WTC11 (cell line): ENCODE data around the gene ZBTB22. TPM values are rescaled to one million over a fixed set of nuclear protein-coding genes. Genes with fewer than 3 reads are reported as not detected.
A peak's percentile ranks its signal among the peaks of the same experiment; 100 is the strongest.

Experiments
- ATAC-seq: fragments of 200-7000 bp; cut with Tn5 transposase; 2 replicates; pipeline ENCODE4 v1.10.0; 2021; ENCODE audit warnings: mild to moderate bottlenecking, moderate library complexity
- CTCF ChIA-PET: fragments of 300-600 bp; sonication (Branson Sonifier 250); formaldehyde crosslinking; loops from one replicate; lab custom pipeline; 2021; ENCODE audit warnings: antibody characterized with exemption; lab: Charles Lee
- POLR2A ChIA-PET: fragments of 350-600 bp; sonication (Branson Sonifier 250); formaldehyde crosslinking; loops from one replicate; lab custom pipeline; 2021; ENCODE audit warnings: antibody characterized with exemption; lab: Charles Lee
- DNase-seq: peaks from one replicate; pipeline ENCODE4 v3.0.0; 2021; ENCODE audit warnings: low spot score
- H3K27ac Mint-ChIP-seq: 2 replicates; pipeline ENCODE4 v1.8.0; 2021; ENCODE audit warnings: mixed read lengths
- H3K27me3 Mint-ChIP-seq: 2 replicates; pipeline ENCODE4 v1.8.0; 2021; ENCODE audit warnings: low read depth, mild to moderate bottlenecking, moderate library complexity, mixed read lengths
- H3K36me3 Mint-ChIP-seq: 2 replicates; pipeline ENCODE4 v1.8.0; 2021; ENCODE audit warnings: mixed read lengths
- H3K4me1 Mint-ChIP-seq: 2 replicates; pipeline ENCODE4 v1.8.0; 2022; ENCODE audit warnings: mixed read lengths
- H3K4me3 Mint-ChIP-seq: 2 replicates; pipeline ENCODE4 v1.8.0; 2021; ENCODE audit warnings: mild to moderate bottlenecking, moderate library complexity, mixed read lengths
- H3K9me3 Mint-ChIP-seq: 2 replicates; pipeline ENCODE4 v1.8.0; 2021; ENCODE audit warnings: mixed read lengths
- EMX1 ChIP-seq: fragments of 250-450 bp; sonication (Bioruptor Pico); IDR thresholded peaks from 2 replicates; pipeline ENCODE4 v1.8.0; 2021; ENCODE audit warnings: mild to moderate bottlenecking
- HMGA2 ChIP-seq: fragments of 250-450 bp; sonication (Bioruptor Pico); IDR thresholded peaks from 2 replicates; pipeline ENCODE4 v1.4.0; 2021; ENCODE audit warnings: mild to moderate bottlenecking, moderate library complexity
- KAT7 ChIP-seq: sonication (generic); formaldehyde crosslinking; IDR thresholded peaks from 2 replicates; pipeline ENCODE4 v1.8.1; 2023; ENCODE audit warnings: missing genetic modification reagents, mild to moderate bottlenecking, borderline replicate concordance
- NR3C1 ChIP-seq: sonication (generic); formaldehyde crosslinking; conservative IDR thresholded peaks from 2 replicates; pipeline ENCODE4 v1.8.1; 2023; ENCODE audit warnings: low read depth, mild to moderate bottlenecking, missing genetic modification reagents
- ZNF263 ChIP-seq: sonication (generic); formaldehyde crosslinking; IDR thresholded peaks from 2 replicates; pipeline ENCODE4 v1.8.1; 2022; ENCODE audit warnings: low read depth, mild to moderate bottlenecking, moderate library complexity, missing genetic modification reagents
- ZNF396 ChIP-seq: fragments of 250-450 bp; sonication (Bioruptor Pico); IDR thresholded peaks from 2 replicates; pipeline ENCODE4 v1.8.0; 2021; ENCODE audit warnings: mild to moderate bottlenecking, moderate library complexity, borderline replicate concordance
- total RNA-seq: library from RNA; stranded (reverse); gene quantifications from 3 replicates; pipeline ENCODE4 v1.2.3, GENCODE V29; 2021
- TF ChIP-seq, protein P1 (sequence below): sonication (generic); formaldehyde crosslinking; IDR thresholded peaks from 2 replicates; pipeline ENCODE4 v1.8.1; 2023; ENCODE audit warnings: mild to moderate bottlenecking, missing genetic modification reagents, borderline replicate concordance
- TF ChIP-seq, protein P2 (sequence below): fragments of 250-450 bp; sonication (Bioruptor Pico); IDR thresholded peaks from 2 replicates; pipeline ENCODE4 v1.9.0; 2021; ENCODE audit warnings: mild to moderate bottlenecking
- TF ChIP-seq, protein P3 (sequence below): sonication (generic); formaldehyde crosslinking; IDR thresholded peaks from 2 replicates; pipeline ENCODE4 v1.8.0; 2022; ENCODE audit warnings: mild to moderate bottlenecking, missing genetic modification reagents
- TF ChIP-seq, protein P4 (sequence below): fragments of 250-450 bp; sonication (Bioruptor Pico); IDR thresholded peaks from 2 replicates; pipeline ENCODE4 v1.9.0; 2021; ENCODE audit warnings: mild to moderate bottlenecking, borderline replicate concordance
- TF ChIP-seq, protein P5 (sequence below): fragments of 250-450 bp; sonication (Bioruptor Pico); IDR thresholded peaks from 2 replicates; pipeline ENCODE4 v1.9.0; 2021; ENCODE audit warnings: moderate library complexity, mild to moderate bottlenecking, inconsistent platforms, borderline replicate concordance
- TF ChIP-seq, protein P6 (sequence below): fragments of 200-600 bp; IDR thresholded peaks from 2 replicates; pipeline ENCODE4 v1.8.0; 2022; ENCODE audit warnings: antibody characterized with exemption
- TF ChIP-seq, protein P7 (sequence below): sonication (generic); formaldehyde crosslinking; IDR thresholded peaks from 2 replicates; pipeline ENCODE4 v1.8.0; 2023; ENCODE audit warnings: missing genetic modification reagents, mild to moderate bottlenecking, borderline replicate concordance

The ZBTB22 gene
- total RNA-seq, 1 experiment from 2014 or later: 11.6 TPM

DNA sequence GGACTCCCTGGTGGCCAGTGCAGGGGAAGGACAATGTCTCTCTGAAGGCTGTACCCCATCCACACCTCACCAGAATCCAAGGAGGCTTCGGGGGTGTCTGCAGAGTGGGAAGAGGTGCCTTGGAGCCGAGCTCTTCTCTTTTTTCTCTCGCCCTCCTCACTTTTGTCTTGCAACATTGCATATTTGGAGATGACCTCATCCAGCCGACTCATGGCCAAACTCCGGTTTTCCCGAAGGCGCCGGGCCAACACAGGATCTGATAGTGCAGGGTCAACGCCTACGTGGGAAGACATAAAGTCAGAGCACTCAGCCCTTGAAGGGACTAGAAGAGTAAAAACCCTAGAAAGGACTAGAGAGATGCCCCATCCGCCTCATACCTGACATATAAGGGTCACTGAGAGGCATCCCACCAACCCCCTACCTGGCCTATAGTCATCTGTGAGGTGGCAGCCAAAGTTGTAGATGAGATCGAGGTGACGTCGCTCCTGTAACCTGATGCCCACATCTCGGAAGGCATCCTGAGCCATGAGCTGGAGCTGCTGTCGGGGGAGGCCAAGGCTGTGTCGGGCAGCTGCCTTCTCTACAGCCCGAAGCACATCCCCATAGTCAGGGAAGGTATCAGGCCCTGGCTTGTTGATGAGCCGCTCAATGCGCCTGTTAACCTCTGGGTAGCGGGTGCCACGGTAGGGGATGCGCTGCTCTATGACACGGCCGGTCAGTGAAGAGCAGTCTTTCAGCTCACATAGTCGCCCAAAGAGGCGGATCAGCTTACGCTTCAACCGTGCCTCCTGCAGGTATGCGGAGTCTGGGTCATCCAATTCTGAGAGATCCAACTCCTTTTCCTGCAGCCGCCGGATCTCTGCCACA is 3.0 kb upstream of the ZBTB22 start (continued):
- TF ChIP-seq, protein P1, sequence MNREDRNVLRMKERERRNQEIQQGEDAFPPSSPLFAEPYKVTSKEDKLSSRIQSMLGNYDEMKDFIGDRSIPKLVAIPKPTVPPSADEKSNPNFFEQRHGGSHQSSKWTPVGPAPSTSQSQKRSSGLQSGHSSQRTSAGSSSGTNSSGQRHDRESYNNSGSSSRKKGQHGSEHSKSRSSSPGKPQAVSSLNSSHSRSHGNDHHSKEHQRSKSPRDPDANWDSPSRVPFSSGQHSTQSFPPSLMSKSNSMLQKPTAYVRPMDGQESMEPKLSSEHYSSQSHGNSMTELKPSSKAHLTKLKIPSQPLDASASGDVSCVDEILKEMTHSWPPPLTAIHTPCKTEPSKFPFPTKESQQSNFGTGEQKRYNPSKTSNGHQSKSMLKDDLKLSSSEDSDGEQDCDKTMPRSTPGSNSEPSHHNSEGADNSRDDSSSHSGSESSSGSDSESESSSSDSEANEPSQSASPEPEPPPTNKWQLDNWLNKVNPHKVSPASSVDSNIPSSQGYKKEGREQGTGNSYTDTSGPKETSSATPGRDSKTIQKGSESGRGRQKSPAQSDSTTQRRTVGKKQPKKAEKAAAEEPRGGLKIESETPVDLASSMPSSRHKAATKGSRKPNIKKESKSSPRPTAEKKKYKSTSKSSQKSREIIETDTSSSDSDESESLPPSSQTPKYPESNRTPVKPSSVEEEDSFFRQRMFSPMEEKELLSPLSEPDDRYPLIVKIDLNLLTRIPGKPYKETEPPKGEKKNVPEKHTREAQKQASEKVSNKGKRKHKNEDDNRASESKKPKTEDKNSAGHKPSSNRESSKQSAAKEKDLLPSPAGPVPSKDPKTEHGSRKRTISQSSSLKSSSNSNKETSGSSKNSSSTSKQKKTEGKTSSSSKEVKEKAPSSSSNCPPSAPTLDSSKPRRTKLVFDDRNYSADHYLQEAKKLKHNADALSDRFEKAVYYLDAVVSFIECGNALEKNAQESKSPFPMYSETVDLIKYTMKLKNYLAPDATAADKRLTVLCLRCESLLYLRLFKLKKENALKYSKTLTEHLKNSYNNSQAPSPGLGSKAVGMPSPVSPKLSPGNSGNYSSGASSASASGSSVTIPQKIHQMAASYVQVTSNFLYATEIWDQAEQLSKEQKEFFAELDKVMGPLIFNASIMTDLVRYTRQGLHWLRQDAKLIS: no peak
- no peak for TF ChIP-seq ZNF396 (CRISPR knock-in tag)
- no peak for TF ChIP-seq EMX1 (CRISPR knock-in tag)
- TF ChIP-seq, protein P2, sequence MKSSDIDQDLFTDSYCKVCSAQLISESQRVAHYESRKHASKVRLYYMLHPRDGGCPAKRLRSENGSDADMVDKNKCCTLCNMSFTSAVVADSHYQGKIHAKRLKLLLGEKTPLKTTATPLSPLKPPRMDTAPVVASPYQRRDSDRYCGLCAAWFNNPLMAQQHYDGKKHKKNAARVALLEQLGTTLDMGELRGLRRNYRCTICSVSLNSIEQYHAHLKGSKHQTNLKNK (CRISPR knock-in tag): no peak
- TF ChIP-seq, protein P3, sequence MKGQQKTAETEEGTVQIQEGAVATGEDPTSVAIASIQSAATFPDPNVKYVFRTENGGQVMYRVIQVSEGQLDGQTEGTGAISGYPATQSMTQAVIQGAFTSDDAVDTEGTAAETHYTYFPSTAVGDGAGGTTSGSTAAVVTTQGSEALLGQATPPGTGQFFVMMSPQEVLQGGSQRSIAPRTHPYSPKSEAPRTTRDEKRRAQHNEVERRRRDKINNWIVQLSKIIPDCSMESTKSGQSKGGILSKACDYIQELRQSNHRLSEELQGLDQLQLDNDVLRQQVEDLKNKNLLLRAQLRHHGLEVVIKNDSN: no peak
- no peak for TF ChIP-seq HMGA2 (CRISPR knock-in tag)
- TF ChIP-seq, protein P4, sequence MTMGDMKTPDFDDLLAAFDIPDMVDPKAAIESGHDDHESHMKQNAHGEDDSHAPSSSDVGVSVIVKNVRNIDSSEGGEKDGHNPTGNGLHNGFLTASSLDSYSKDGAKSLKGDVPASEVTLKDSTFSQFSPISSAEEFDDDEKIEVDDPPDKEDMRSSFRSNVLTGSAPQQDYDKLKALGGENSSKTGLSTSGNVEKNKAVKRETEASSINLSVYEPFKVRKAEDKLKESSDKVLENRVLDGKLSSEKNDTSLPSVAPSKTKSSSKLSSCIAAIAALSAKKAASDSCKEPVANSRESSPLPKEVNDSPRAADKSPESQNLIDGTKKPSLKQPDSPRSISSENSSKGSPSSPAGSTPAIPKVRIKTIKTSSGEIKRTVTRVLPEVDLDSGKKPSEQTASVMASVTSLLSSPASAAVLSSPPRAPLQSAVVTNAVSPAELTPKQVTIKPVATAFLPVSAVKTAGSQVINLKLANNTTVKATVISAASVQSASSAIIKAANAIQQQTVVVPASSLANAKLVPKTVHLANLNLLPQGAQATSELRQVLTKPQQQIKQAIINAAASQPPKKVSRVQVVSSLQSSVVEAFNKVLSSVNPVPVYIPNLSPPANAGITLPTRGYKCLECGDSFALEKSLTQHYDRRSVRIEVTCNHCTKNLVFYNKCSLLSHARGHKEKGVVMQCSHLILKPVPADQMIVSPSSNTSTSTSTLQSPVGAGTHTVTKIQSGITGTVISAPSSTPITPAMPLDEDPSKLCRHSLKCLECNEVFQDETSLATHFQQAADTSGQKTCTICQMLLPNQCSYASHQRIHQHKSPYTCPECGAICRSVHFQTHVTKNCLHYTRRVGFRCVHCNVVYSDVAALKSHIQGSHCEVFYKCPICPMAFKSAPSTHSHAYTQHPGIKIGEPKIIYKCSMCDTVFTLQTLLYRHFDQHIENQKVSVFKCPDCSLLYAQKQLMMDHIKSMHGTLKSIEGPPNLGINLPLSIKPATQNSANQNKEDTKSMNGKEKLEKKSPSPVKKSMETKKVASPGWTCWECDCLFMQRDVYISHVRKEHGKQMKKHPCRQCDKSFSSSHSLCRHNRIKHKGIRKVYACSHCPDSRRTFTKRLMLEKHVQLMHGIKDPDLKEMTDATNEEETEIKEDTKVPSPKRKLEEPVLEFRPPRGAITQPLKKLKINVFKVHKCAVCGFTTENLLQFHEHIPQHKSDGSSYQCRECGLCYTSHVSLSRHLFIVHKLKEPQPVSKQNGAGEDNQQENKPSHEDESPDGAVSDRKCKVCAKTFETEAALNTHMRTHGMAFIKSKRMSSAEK (CRISPR knock-in tag): no peak
- no peak for TF ChIP-seq KAT7 (CRISPR knock-in tag)

DNA sequence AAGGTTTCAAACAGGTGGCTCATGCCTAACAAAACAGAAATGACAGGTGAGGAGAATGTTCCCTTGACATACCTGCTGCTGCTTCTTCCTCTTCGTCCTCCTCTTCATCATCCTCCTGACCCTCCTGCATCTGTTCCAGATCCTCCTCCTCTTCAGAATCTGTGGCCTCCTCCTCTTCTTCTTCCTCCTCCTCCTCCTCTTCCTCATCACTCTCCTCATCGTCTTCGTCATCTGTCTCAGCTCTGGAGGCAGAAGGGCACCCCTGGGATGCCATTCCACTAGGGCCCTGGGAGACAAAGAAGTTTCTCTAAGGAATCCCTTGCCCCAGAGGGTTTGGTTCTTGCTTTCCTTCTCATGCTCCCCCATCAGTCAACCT is 2.4 kb upstream of the ZBTB22 start:
- no peak for TF ChIP-seq NR3C1 (CRISPR knock-in tag)
- TF ChIP-seq, protein P5, sequence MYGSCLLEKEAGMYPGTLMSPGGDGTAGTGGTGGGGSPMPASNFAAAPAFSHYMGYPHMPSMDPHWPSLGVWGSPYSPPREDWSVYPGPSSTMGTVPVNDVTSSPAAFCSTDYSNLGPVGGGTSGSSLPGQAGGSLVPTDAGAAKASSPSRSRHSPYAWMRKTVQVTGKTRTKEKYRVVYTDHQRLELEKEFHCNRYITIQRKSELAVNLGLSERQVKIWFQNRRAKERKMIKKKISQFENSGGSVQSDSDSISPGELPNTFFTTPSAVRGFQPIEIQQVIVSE (CRISPR knock-in tag): no peak
- no peak for TF ChIP-seq ZNF263 (CRISPR knock-in tag)
- TF ChIP-seq, protein P6, sequence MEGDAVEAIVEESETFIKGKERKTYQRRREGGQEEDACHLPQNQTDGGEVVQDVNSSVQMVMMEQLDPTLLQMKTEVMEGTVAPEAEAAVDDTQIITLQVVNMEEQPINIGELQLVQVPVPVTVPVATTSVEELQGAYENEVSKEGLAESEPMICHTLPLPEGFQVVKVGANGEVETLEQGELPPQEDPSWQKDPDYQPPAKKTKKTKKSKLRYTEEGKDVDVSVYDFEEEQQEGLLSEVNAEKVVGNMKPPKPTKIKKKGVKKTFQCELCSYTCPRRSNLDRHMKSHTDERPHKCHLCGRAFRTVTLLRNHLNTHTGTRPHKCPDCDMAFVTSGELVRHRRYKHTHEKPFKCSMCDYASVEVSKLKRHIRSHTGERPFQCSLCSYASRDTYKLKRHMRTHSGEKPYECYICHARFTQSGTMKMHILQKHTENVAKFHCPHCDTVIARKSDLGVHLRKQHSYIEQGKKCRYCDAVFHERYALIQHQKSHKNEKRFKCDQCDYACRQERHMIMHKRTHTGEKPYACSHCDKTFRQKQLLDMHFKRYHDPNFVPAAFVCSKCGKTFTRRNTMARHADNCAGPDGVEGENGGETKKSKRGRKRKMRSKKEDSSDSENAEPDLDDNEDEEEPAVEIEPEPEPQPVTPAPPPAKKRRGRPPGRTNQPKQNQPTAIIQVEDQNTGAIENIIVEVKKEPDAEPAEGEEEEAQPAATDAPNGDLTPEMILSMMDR: no peak
- TF ChIP-seq, protein P7, sequence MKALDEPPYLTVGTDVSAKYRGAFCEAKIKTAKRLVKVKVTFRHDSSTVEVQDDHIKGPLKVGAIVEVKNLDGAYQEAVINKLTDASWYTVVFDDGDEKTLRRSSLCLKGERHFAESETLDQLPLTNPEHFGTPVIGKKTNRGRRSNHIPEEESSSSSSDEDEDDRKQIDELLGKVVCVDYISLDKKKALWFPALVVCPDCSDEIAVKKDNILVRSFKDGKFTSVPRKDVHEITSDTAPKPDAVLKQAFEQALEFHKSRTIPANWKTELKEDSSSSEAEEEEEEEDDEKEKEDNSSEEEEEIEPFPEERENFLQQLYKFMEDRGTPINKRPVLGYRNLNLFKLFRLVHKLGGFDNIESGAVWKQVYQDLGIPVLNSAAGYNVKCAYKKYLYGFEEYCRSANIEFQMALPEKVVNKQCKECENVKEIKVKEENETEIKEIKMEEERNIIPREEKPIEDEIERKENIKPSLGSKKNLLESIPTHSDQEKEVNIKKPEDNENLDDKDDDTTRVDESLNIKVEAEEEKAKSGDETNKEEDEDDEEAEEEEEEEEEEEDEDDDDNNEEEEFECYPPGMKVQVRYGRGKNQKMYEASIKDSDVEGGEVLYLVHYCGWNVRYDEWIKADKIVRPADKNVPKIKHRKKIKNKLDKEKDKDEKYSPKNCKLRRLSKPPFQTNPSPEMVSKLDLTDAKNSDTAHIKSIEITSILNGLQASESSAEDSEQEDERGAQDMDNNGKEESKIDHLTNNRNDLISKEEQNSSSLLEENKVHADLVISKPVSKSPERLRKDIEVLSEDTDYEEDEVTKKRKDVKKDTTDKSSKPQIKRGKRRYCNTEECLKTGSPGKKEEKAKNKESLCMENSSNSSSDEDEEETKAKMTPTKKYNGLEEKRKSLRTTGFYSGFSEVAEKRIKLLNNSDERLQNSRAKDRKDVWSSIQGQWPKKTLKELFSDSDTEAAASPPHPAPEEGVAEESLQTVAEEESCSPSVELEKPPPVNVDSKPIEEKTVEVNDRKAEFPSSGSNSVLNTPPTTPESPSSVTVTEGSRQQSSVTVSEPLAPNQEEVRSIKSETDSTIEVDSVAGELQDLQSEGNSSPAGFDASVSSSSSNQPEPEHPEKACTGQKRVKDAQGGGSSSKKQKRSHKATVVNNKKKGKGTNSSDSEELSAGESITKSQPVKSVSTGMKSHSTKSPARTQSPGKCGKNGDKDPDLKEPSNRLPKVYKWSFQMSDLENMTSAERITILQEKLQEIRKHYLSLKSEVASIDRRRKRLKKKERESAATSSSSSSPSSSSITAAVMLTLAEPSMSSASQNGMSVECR: no peak
- DNase-seq: no peak
- no peak for ATAC-seq
- peak overlapping the region; percentile 87 for H3K27ac Mint-ChIP-seq
- no peaks in the 10 kb centered on the region; the same call in 1 of the 2 replicates for H3K27me3 Mint-ChIP-seq
- CTCF ChIA-PET: no interaction called here
- peaks cover 72% of the 10 kb centered on the region for H3K4me1 Mint-ChIP-seq
- POLR2A ChIA-PET: no interaction called here
- peaks cover 21% of the 10 kb centered on the region for H3K36me3 Mint-ChIP-seq
- no peak overlapping the region for H3K4me3 Mint-ChIP-seq
- H3K9me3 Mint-ChIP-seq: no peaks in the 10 kb centered on the region
